ENCODE data around the gene KRTAP10-2. TPM values are rescaled to one million over a fixed set of nuclear protein-coding genes. Genes with fewer than 3 reads are reported as not detected.

Gene KRTAP10-2
- total RNA-seq, 3 donors from 2014 or later, result not detected

DNA sequence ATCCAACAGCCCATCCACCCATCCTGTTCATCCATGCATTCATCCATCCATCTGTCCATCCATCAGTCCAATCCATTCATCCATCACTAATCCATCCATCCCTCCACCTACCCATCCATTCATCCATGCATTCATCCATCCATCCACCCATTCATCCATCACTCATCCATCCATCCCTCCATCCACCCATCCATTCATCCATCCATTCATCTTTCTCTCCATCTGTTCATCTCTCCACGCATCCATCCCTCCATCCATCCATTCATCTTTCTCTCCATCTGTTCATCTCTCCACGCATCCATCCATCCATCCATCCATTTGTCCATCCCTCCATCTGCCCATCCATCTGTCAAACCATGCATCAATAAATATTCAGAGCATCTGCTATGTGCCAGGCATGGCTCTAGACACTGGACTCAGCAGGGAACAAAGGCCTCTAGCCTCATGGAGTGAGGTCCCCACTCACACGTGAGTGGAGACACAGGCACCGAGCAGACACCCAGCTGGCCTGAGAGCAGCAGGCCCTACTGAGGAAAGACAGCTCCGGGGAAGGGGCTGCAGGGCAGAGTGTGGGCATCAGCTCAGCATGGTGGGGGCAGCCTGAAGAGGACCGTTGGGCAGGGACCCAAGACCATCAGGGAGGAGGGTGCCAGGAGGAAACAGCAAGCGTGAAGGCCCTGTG, 20.9 kb downstream of the KRTAP10-2 start:
- peak in 1 of 2 donors; percentile 31 for DNase-seq (ENCODE audit: low spot score in 2 of 2)
- H3K27ac ChIP-seq, result no peak overlapping the region
- TF ChIP-seq POLR2AphosphoS5 (IDR thresholded peaks at IDR 0.05), result no peak
- no peak overlapping the region for H3K4me3 ChIP-seq
- intact Hi-C loops (cut with DNase I; ENCODE audit: low total_unique reads), result no loop called here
- no peaks in the 10 kb centered on the region for H3K9me3 ChIP-seq
- no peaks in the 10 kb centered on the region for H3K36me3 ChIP-seq
- peaks cover 0 to 17% of the 10 kb centered on the region in 2 donors for H3K27me3 ChIP-seq
- no peaks in the 10 kb centered on the region for H3K4me1 ChIP-seq

GRCh38 chr21:44529503-44530125, 21.7 kb downstream of the KRTAP10-2 start:
- H3K27me3 ChIP-seq, result peaks cover 0 to 17% of the 10 kb centered on the region in 2 donors
- H3K27ac ChIP-seq, result no peak overlapping the region
- H3K9me3 ChIP-seq, result no peaks in the 10 kb centered on the region
- no peaks in the 10 kb centered on the region for H3K4me1 ChIP-seq
- H3K36me3 ChIP-seq, result no peaks in the 10 kb centered on the region
- TF ChIP-seq POLR2AphosphoS5 (IDR thresholded peaks at IDR 0.05), result no peak
- TF ChIP-seq POLR2A (IDR thresholded peaks at IDR 0.05), result no peak
- DNase-seq (ENCODE audit: low spot score in 2 of 2), result peak in 1 of 2 donors; percentile 30
- intact Hi-C loops (cut with DNase I; ENCODE audit: low total_unique reads), result loop anchor here (10.0 kb wide), 1 partner anchor 145 kb away; no protein-coding TSS in a partner anchor
- no peak overlapping the region for H3K4me3 ChIP-seq

GRCh38 chr21:44529011-44529421, 22.3 kb downstream of the KRTAP10-2 start:
- DNase-seq (ENCODE audit: low spot score in 2 of 2), result peak in 1 of 2 donors; percentile 35
- H3K27ac ChIP-seq, result no peak overlapping the region
- intact Hi-C loops (cut with DNase I; ENCODE audit: low total_unique reads), result loop anchor here (10.0 kb wide), 1 partner anchor 146 kb away; no protein-coding TSS in a partner anchor

DNA sequence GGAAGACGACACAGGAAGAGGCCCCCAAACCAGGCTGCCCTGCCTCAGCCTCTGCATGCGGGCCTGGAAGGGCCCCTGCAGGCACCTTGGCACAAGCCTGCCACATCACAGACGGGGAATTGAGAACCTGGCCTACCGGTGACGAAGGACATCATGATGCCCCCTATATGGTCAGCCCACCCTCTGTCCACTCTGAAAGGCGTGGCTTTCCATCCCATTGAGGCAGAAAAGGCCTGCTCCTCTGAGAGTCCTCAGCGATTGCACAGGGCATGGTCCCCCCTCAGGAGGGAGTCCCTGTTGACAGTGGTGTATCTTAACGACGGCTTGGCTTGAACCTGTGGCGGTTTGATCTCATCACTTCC, 22.7 kb downstream of the KRTAP10-2 start:
- no peaks in the 10 kb centered on the region for H3K9me3 ChIP-seq
- TF ChIP-seq POLR2AphosphoS5 (IDR thresholded peaks at IDR 0.05) (no peak), POLR2A (IDR thresholded peaks at IDR 0.05) (no peak), CTCF (IDR thresholded peaks at IDR 0.05) (no peak)
- peaks cover 0 to 17% of the 10 kb centered on the region in 2 donors for H3K27me3 ChIP-seq
- DNase-seq (ENCODE audit: low spot score in 2 of 2), result no peak
- H3K36me3 ChIP-seq, result no peaks in the 10 kb centered on the region
- intact Hi-C loops (cut with DNase I; ENCODE audit: low total_unique reads), result loop anchor here (10.0 kb wide), 1 partner anchor 146 kb away; no protein-coding TSS in a partner anchor
- H3K4me3 ChIP-seq, result no peak overlapping the region
- H3K4me1 ChIP-seq, result no peaks in the 10 kb centered on the region
- no peak overlapping the region for H3K27ac ChIP-seq

More at GRCh38 chr21:44529011-44529421, 22.3 kb downstream of the KRTAP10-2 start:
- no peak overlapping the region for H3K4me3 ChIP-seq
- H3K4me1 ChIP-seq, result no peaks in the 10 kb centered on the region
- H3K9me3 ChIP-seq, result no peaks in the 10 kb centered on the region
- H3K27me3 ChIP-seq, result peaks cover 0 to 17% of the 10 kb centered on the region in 2 donors
- H3K36me3 ChIP-seq, result no peaks in the 10 kb centered on the region
- TF ChIP-seq CTCF (IDR thresholded peaks at IDR 0.05), result no peak
- no peak for TF ChIP-seq POLR2A (IDR thresholded peaks at IDR 0.05)
- TF ChIP-seq POLR2AphosphoS5 (IDR thresholded peaks at IDR 0.05), result no peak

DNA sequence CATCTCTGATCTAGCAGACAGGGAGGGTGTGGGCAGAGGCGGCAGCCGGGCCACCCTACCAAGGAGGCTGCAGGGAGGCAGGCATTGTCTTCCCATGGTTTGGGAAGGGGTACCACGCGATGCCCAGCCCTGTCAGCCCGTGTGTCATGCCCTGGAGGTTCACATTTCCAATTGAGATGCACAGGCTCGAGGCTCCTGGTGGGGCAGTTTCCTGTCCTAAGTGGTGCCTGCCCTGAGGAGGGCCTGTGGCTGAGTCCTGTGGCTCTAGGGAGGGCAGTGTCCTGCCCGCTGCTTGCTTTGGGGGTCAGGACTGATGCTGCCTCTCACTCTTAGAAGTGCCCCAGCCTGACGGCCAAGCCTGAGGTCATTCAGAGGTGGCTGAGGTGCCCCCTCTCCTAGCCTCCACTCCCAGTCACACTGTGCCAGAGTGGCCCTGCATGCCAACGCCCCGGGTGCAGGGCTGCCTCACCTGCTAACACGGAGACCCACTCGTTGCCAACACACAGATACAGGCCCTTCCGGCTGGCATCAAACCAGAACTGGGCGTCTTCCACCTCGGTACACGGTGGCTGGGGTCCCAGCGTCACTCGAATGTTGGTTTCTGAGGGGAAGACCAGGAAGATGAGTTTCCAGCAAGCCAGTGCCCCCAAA, 23.2 kb downstream of the KRTAP10-2 start:
- peak in 1 of 2 donors; percentile 35 for DNase-seq (ENCODE audit: low spot score in 2 of 2)
- Histone ChIP-seq H3K27ac (no peak overlapping the region), H3K9me3 (no peaks in the 10 kb centered on the region), H3K4me1 (no peaks in the 10 kb centered on the region), H3K27me3 (peaks cover 0 to 17% of the 10 kb centered on the region in 2 donors), H3K4me3 (no peak overlapping the region), H3K36me3 (no peaks in the 10 kb centered on the region)
- TF ChIP-seq CTCF (IDR thresholded peaks at IDR 0.05) (no peak), POLR2A (IDR thresholded peaks at IDR 0.05) (no peak), POLR2AphosphoS5 (IDR thresholded peaks at IDR 0.05) (no peak)
- intact Hi-C loops (cut with DNase I; ENCODE audit: low total_unique reads), result loop anchor here (10.0 kb wide), 1 partner anchor 147 kb away; no protein-coding TSS in a partner anchor

All from breast epithelium (tissue), 4 donors.